Measurements from ENCODE around the gene OR11L1. TPM values are rescaled to one million over a fixed set of nuclear protein-coding genes. Genes with fewer than 3 reads are reported as not detected.

OR11L1 gene
- total RNA-seq, 4 donors from 2014 or later, result not detected

DNA sequence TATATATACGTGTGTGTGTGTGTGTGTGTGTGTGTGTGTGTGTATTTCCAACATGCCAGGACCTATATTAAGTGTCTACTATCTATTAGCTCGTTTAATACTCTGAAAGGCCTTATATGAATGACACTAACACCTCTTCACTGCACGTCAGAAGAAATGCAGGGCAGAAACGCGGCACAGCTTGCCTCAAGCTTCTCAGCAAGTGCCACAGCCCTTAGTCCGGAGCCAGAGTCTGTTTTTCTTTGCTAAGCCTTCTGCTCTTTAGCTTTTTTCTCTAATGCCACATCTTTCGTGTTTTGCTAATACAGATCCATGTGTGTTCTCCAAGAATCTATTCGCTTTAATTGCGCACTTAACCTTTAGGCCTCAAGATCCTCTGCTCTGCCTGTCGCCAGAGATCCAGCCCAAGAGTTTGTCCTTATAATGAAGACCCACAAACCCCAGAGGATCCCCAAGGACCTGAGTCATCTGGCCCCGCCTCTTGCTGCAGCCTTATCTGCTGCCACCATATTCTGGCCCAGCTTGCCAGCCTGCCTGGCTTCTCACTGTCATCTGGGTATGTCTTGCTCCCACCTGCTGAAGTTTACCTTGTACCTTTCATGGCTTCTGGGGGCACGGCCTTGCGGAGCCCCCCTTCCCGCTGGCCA is 13.3 kb upstream of the OR11L1 start:
- Histone ChIP-seq H3K36me3 (no peaks in the 10 kb centered on the region), H3K9me3 (peaks cover 2% of the 10 kb centered on the region), H3K4me1 (peaks cover 9% of the 10 kb centered on the region), H3K4me3 (no peak overlapping the region), H3K27me3 (peaks cover 18% of the 10 kb centered on the region), H3K27ac (no peak overlapping the region)
- no peak for TF ChIP-seq POLR2A (IDR thresholded peaks at IDR 0.05)
- no peak for TF ChIP-seq POLR2AphosphoS5 (IDR thresholded peaks at IDR 0.05)
- no peak for DNase-seq (ENCODE audit: low spot score in 2 of 2)
- 84% methylated on average over 14 of the region's 14 CpGs for WGBS

GRCh38 chr1:247849616-247850015 is 7.9 kb upstream of the OR11L1 start:
- no peaks in the 10 kb centered on the region for H3K4me1 ChIP-seq
- H3K27ac ChIP-seq, result no peak overlapping the region
- no peaks in the 10 kb centered on the region for H3K27me3 ChIP-seq
- peaks cover 2% of the 10 kb centered on the region for H3K9me3 ChIP-seq
- H3K36me3 ChIP-seq, result no peaks in the 10 kb centered on the region
- no peak overlapping the region for H3K4me3 ChIP-seq
- TF ChIP-seq EP300 (IDR thresholded peaks at IDR 0.05) (no peak), POLR2AphosphoS5 (IDR thresholded peaks at IDR 0.05) (no peak), POLR2A (IDR thresholded peaks at IDR 0.05) (no peak)
- TF ChIP-seq, protein P1, sequence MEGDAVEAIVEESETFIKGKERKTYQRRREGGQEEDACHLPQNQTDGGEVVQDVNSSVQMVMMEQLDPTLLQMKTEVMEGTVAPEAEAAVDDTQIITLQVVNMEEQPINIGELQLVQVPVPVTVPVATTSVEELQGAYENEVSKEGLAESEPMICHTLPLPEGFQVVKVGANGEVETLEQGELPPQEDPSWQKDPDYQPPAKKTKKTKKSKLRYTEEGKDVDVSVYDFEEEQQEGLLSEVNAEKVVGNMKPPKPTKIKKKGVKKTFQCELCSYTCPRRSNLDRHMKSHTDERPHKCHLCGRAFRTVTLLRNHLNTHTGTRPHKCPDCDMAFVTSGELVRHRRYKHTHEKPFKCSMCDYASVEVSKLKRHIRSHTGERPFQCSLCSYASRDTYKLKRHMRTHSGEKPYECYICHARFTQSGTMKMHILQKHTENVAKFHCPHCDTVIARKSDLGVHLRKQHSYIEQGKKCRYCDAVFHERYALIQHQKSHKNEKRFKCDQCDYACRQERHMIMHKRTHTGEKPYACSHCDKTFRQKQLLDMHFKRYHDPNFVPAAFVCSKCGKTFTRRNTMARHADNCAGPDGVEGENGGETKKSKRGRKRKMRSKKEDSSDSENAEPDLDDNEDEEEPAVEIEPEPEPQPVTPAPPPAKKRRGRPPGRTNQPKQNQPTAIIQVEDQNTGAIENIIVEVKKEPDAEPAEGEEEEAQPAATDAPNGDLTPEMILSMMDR (IDR thresholded peaks at IDR 0.05), result no peak
- DNase-seq (ENCODE audit: low spot score in 2 of 2), result no peak
- WGBS, result 88% methylated on average over 1 of the region's 1 CpG

DNA sequence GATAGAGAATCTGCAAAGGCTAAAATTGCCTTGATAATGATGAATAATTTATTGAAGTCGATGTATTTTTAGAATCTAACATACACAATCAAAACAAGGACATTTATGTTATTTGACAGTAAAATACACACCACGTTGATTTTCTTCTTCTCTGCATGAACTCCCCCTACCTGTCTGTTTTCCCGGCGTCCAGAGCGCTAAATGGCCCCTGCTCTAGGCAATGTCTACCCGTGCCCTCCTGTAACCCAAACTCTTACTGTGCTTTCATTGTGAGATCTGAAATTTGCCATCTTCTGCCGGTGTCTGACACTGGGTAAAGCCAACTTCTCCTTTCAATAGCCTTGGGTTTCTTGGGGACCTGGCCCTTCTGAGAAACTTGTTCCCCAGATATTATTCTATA is 6.7 kb upstream of the OR11L1 start:
- 90% methylated on average over 7 of the region's 7 CpGs for WGBS
- TF ChIP-seq EP300 (IDR thresholded peaks at IDR 0.05), result no peak
- TF ChIP-seq POLR2A (IDR thresholded peaks at IDR 0.05), result no peak
- no peak for TF ChIP-seq POLR2AphosphoS5 (IDR thresholded peaks at IDR 0.05)
- TF ChIP-seq, protein P1 (IDR thresholded peaks at IDR 0.05), result no peak
- Histone ChIP-seq H3K9me3 (no peaks in the 10 kb centered on the region), H3K36me3 (no peaks in the 10 kb centered on the region), H3K27me3 (no peaks in the 10 kb centered on the region), H3K27ac (no peak overlapping the region), H3K4me3 (no peak overlapping the region), H3K4me1 (no peaks in the 10 kb centered on the region)
- DNase-seq (ENCODE audit: low spot score in 2 of 2), result no peak

- TF ChIP-seq, protein P1 (IDR thresholded peaks at IDR 0.05), result no peak
- TF ChIP-seq POLR2A (IDR thresholded peaks at IDR 0.05) (no peak), EP300 (IDR thresholded peaks at IDR 0.05) (no peak), POLR2AphosphoS5 (IDR thresholded peaks at IDR 0.05) (no peak)
- Histone ChIP-seq H3K36me3 (no peaks in the 10 kb centered on the region), H3K4me1 (no peaks in the 10 kb centered on the region), H3K9me3 (no peaks in the 10 kb centered on the region), H3K27ac (no peak overlapping the region), H3K27me3 (no peaks in the 10 kb centered on the region), H3K4me3 (no peak overlapping the region)
- 82% methylated on average over 5 of the region's 5 CpGs for WGBS
- DNase-seq (ENCODE audit: low spot score in 2 of 2), result no peak
These were observed 4.0 kb upstream of the OR11L1 start for GRCh38 chr1:247845693-247846017.

DNA sequence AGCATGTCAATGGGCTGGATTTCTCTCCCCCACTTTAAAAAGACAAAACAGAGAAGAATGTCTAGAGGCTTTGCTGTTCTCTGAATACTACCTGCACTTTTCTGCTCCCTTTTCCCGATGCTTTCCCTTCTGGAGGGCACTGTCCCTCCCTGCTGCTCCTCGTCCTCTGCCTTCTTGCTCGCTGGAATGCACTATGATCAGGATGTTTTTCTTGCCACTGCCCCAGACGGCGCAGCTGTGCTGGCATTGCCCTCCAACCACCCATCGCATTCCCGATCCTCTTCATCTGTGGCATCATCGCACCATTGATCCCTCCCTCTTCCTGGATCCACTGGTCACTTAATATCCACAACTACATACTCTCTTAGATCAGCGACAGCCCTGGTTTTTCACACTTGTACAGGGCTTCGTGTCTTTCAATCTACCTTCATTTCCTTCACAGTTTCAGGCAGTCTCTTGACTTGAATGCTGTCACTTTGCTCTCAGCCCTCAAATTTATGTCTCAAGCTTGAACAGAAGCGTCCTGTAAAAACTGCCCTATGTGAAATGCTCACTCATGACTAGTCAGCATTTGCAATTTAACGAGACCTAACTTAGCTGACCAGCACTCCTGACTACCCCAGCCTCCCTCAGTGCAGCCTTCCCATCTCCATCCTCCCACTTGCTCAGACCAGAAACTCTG is 3.5 kb upstream of the OR11L1 start:
- Histone ChIP-seq H3K4me1 (no peaks in the 10 kb centered on the region), H3K27me3 (no peaks in the 10 kb centered on the region), H3K36me3 (no peaks in the 10 kb centered on the region), H3K9me3 (no peaks in the 10 kb centered on the region), H3K4me3 (no peak overlapping the region), H3K27ac (no peak overlapping the region)
- WGBS, result 75% methylated on average over 12 of the region's 12 CpGs
- DNase-seq (ENCODE audit: low spot score in 2 of 2), result no peak
- TF ChIP-seq POLR2AphosphoS5 (IDR thresholded peaks at IDR 0.05), result no peak
- TF ChIP-seq, protein P1 (IDR thresholded peaks at IDR 0.05), result no peak

All from suprapubic skin (tissue), 4 donors.